IMR-90 (cell line): Measurements from ENCODE around the gene MACROD1. TPM values are rescaled to one million over a fixed set of nuclear protein-coding genes. Genes with fewer than 3 reads are reported as not detected.

Experiments used
- ATAC-seq: fragments of 200-7000 bp; cut with Tn5 transposase; 2 replicates; pipeline ENCODE4 v1.9.1; 2020; ENCODE audit warnings: low read depth, mild to moderate bottlenecking, moderate library complexity
- BruUV-seq: library from RNA; stranded (reverse); fragments of 400-500 nt; replicated peaks from 2 replicates; lab custom pipeline; 2021; lab: Mats Ljungman, UMichigan
- CTCF ChIA-PET: fragments of 300-600 bp; formaldehyde crosslinking; extraction: SDS; loops from one replicate; lab custom pipeline; 2021; ENCODE audit warnings: antibody characterized with exemption; lab: Yijun Ruan, JAX
- POLR2A ChIA-PET: fragments of 300-600 bp; sonication (Branson Sonifier 250); formaldehyde crosslinking; loops from one replicate; lab custom pipeline; 2022; ENCODE audit warnings: antibody characterized with exemption; ENCODE audit not compliant: unreplicated experiment; lab: Charles Lee
- DNase-seq: peaks from one replicate; pipeline ENCODE4 v3.0.0; 2013
- H2AFZ ChIP-seq: replicated peaks from 2 replicates; pipeline ENCODE3; 2013; ENCODE audit warnings: low read length, mild to moderate bottlenecking; ENCODE audit not compliant: poor library complexity
- H2AK5ac ChIP-seq: 2 replicates; pipeline ENCODE4 v1.6.1; 2013; ENCODE audit warnings: low read depth, low read length, inconsistent platforms
- H2AK9ac ChIP-seq: replicated peaks from 2 replicates; pipeline ENCODE3; 2013; ENCODE audit warnings: mild to moderate bottlenecking, low read depth, low read length, moderate library complexity; ENCODE audit not compliant: poor library complexity
- H2BK120ac ChIP-seq: 2 replicates; pipeline ENCODE4 v1.6.1; 2013; ENCODE audit warnings: low read depth, low read length, inconsistent platforms
- H2BK15ac ChIP-seq: 3 replicates; pipeline ENCODE4 v1.6.1; 2013; ENCODE audit warnings: low read depth, low read length, inconsistent platforms
- H2BK20ac ChIP-seq: 2 replicates; pipeline ENCODE4 v1.6.1; 2013; ENCODE audit warnings: low read depth, mild to moderate bottlenecking, inconsistent platforms, low read length, moderate library complexity
- H2BK5ac ChIP-seq: 2 replicates; pipeline ENCODE4 v1.6.1; 2013; ENCODE audit warnings: mild to moderate bottlenecking, low read depth, low read length, inconsistent platforms; ENCODE audit not compliant: poor library complexity, severe bottlenecking
- H3K14ac ChIP-seq: replicated peaks from 2 replicates; pipeline ENCODE4 v1.6.1; 2013; ENCODE audit warnings: low read depth, low read length, inconsistent platforms
- H3K18ac ChIP-seq: 2 replicates; pipeline ENCODE4 v1.6.1; 2013; ENCODE audit warnings: low read depth, low read length, control low read depth
- H3K23ac ChIP-seq: 2 replicates; pipeline ENCODE4 v1.6.1; 2013; ENCODE audit warnings: low read depth, low read length, inconsistent platforms
- H3K27ac ChIP-seq: 2 replicates; pipeline ENCODE4 v1.5.1; 2013; ENCODE audit warnings: mild to moderate bottlenecking, control low read depth, low read length; ENCODE audit not compliant: insufficient read depth
- H3K27me3 ChIP-seq: 2 replicates; pipeline ENCODE4 v1.6.1; 2013; ENCODE audit warnings: low read length; ENCODE audit not compliant: control insufficient read depth, insufficient read depth
- H3K36me3 ChIP-seq: 2 replicates; pipeline ENCODE4 v1.6.1; 2013; ENCODE audit warnings: low read length, mixed read lengths; ENCODE audit not compliant: control insufficient read depth, insufficient read depth
- H3K4ac ChIP-seq: 2 replicates; pipeline ENCODE4 v1.6.1; 2013; ENCODE audit warnings: low read depth, low read length, inconsistent platforms
- H3K4me1 ChIP-seq: 2 replicates; pipeline ENCODE4 v1.6.1; 2013; ENCODE audit warnings: low read length, mixed read lengths; ENCODE audit not compliant: control insufficient read depth, insufficient read depth
- H3K4me2 ChIP-seq: 2 replicates; pipeline ENCODE4 v1.6.1; 2013; ENCODE audit warnings: low read depth, mild to moderate bottlenecking, control low read depth, low read length, moderate library complexity
- H3K4me3 ChIP-seq: 2 replicates; pipeline ENCODE4 v1.5.1; 2013; ENCODE audit warnings: low read depth, mild to moderate bottlenecking, control low read depth, low read length, moderate library complexity; ENCODE audit not compliant: insufficient read depth
- H3K56ac ChIP-seq: 2 replicates; pipeline ENCODE4 v1.6.1; 2013; ENCODE audit warnings: low read length, inconsistent platforms; ENCODE audit not compliant: insufficient read depth; ENCODE audit errors: extremely low read depth
- H3K79me1 ChIP-seq, 2 experiments: 2 replicates each; pipeline ENCODE4 v1.6.1; 2013; ENCODE audit warnings: low read length in 2 of 2, inconsistent platforms in 1 of 2, low read depth in 1 of 2
- H3K9ac ChIP-seq: 2 replicates; pipeline ENCODE4 v1.6.1; 2013; ENCODE audit warnings: low read depth, low read length, control low read depth
- H3K9me1 ChIP-seq: 2 replicates; pipeline ENCODE4 v1.6.1; 2013; ENCODE audit warnings: low read length, inconsistent platforms; ENCODE audit not compliant: insufficient read depth
- H3K9me3 ChIP-seq: 2 replicates; pipeline ENCODE4 v1.6.1; 2013; ENCODE audit warnings: low read length; ENCODE audit not compliant: control insufficient read depth, insufficient read depth
- H4K20me1 ChIP-seq: 2 replicates; pipeline ENCODE4 v1.6.1; 2013; ENCODE audit warnings: low read length, inconsistent platforms; ENCODE audit not compliant: insufficient read depth
- H4K5ac ChIP-seq: 2 replicates; pipeline ENCODE4 v1.6.1; 2013; ENCODE audit warnings: mild to moderate bottlenecking, low read depth, low read length, control low read depth
- H4K8ac ChIP-seq, 2 experiments: 2 replicates each; pipeline ENCODE4 v1.6.1; 2013; ENCODE audit warnings: low read depth in 2 of 2, low read length in 2 of 2, control low read depth in 1 of 2, inconsistent platforms in 1 of 2
- H4K91ac ChIP-seq: 2 replicates; pipeline ENCODE4 v1.6.1; 2013; ENCODE audit warnings: low read depth, low read length, inconsistent platforms; ENCODE audit not compliant: insufficient read depth
- CHD1 ChIP-seq: IDR thresholded peaks from 2 replicates; pipeline ENCODE4 v1.6.1; 2012; ENCODE audit warnings: low read depth, low read length, improper control_type of control experiment
- ELK1 ChIP-seq: fragments of 150-350 bp; IDR thresholded peaks from 2 replicates; pipeline ENCODE4 v1.6.1; 2016; ENCODE audit warnings: low read depth, mild to moderate bottlenecking, low read length, moderate library complexity, borderline replicate concordance
- FOS ChIP-seq: fragments of 150-350 bp; IDR thresholded peaks from 2 replicates; pipeline ENCODE4 v1.6.1; 2016; ENCODE audit warnings: low read depth, low read length
- MAZ ChIP-seq: IDR thresholded peaks from 2 replicates; pipeline ENCODE4 v1.6.1; 2012; ENCODE audit warnings: low read depth, mild to moderate bottlenecking, low read length, improper control_type of control experiment, moderate library complexity, borderline replicate concordance
- MXI1 ChIP-seq: IDR thresholded peaks from 2 replicates; pipeline ENCODE4 v1.6.1; 2012; ENCODE audit warnings: low read depth, mild to moderate bottlenecking, low read length, moderate library complexity, borderline replicate concordance
- RFX5 ChIP-seq: IDR thresholded peaks from 2 replicates; pipeline ENCODE4 v1.8.0; 2012; ENCODE audit warnings: low read depth, mild to moderate bottlenecking, low read length, moderate library complexity
- SMC3 ChIP-seq: fragments of 150-350 bp; IDR thresholded peaks from 2 replicates; pipeline ENCODE4 v1.6.1; 2016; ENCODE audit warnings: low read depth, mild to moderate bottlenecking, antibody characterized with exemption, low read length, moderate library complexity
- WGBS, 2 experiments: methylation state at CpG; one replicate each; pipeline versions ENCODE4 v1.1.5 to v1.1.7; 2013; ENCODE audit warnings: missing lambda C conversion rate in 2 of 2; ENCODE audit not compliant: insufficient read length in 1 of 2; ENCODE audit errors: extremely low coverage in 2 of 2; 5-methylcytosine and 5-hydroxymethylcytosine counted together
- dilution Hi-C: fragments of 300-500 bp; cut with HindIII; formaldehyde crosslinking; loops from one replicate; pipeline ENCODE4 v1.14.3; 2018; ENCODE audit warnings: low sequenced_read_pairs; ENCODE audit not compliant: unreplicated experiment
- in situ Hi-C: fragments of 300-500 bp; cut with MboI; formaldehyde crosslinking; loops from 3 replicates; pipeline ENCODE4 v1.14.3; 2019; ENCODE audit warnings: low sequenced_read_pairs, inconsistent platforms, mixed read lengths
- intact Hi-C: fragments of 100-400 bp; cut with micrococcal nuclease; formaldehyde crosslinking; loops from 2 replicates; pipeline ENCODE4 v1.10.0; 2022
- polyA plus RNA-seq, 3 experiments: library from polyadenylated mRNA; depleted of rRNA; stranded (reverse); fragments of >200 nt; gene quantifications; 2 replicates each; pipeline ENCODE4 v1.2.3, GENCODE V29; 2012; ENCODE audit warnings: low replicate concordance in 1 of 3
- total RNA-seq: library from RNA; depleted of rRNA; stranded (reverse); fragments of >200 nt; gene quantifications from 2 replicates; pipeline ENCODE4 v1.2.3, GENCODE V29; 2012

MACROD1 gene
- total and polyA plus RNA-seq, 2 of the 4 experiments (the other 2 are of a cell fraction) = 2.5 to 9.3 TPM

- Histone ChIP-seq H3K4me3 (no peak overlapping the region), H3K4ac (no peak overlapping the region), H3K9me3 (no peaks in the 10 kb centered on the region), H3K18ac (no peak overlapping the region), H3K9me1 (peaks cover 4% of the 10 kb centered on the region; the same call in 1 of the 2 replicates), H4K8ac (no peak overlapping the region), H4K20me1 (no peaks in the 10 kb centered on the region), H2BK120ac (no peak overlapping the region), H3K27ac (no peak overlapping the region), H2AK9ac (no peak overlapping the region), H3K36me3 (no peaks in the 10 kb centered on the region), H2BK15ac (no peak overlapping the region), H3K23ac (no peak overlapping the region), H4K5ac (no peak overlapping the region), H4K91ac (no peak overlapping the region), H3K27me3 (no peaks in the 10 kb centered on the region), H3K56ac (no peak overlapping the region), H2BK5ac (no peak overlapping the region), H3K9ac (no peak overlapping the region), H3K4me1 (no peaks in the 10 kb centered on the region), H3K79me1 (no peaks in the 10 kb centered on the region), H2AK5ac (no peak overlapping the region), H3K14ac (no peak overlapping the region), H2AFZ (no peak overlapping the region), H3K4me2 (no peak overlapping the region), H2BK20ac (no peak overlapping the region)
- ATAC-seq (no peak), DNase-seq (no peak)
- no CpG with 5 or more reads among the region's 8 CpGs for WGBS, 2 experiments
- intact Hi-C loops = no loop called here
- ChIA-PET POLR2A (no interaction called here), CTCF (no interaction called here)
- no TSS peak for BruUV-seq
- dilution Hi-C loops = no loop called here
- TF ChIP-seq FOS (no peak), CHD1 (no peak), MAZ (no peak), MXI1 (no peak), SMC3 (no peak), RFX5 (no peak), ELK1 (no peak)
- in situ Hi-C loops = no loop called here
Observed at GRCh38 chr11:64109332-64109731, 56.6 kb downstream of the MACROD1 start.
